Glutamatergic neuron (in vitro differentiated cells): ENCODE data around the gene KIF15. TPM values are rescaled to one million over a fixed set of nuclear protein-coding genes. Genes with fewer than 3 reads are reported as not detected.
A peak's percentile ranks its signal among the peaks of the same experiment; 100 is the strongest.
"Not testable (repeated sequence)": the region's sequence is repeated elsewhere in the genome, so short reads cannot be mapped to it uniquely, and the experiment has no call there.

Experiments
- DNase-seq: peaks from one replicate; pipeline ENCODE4 v3.0.0; 2022
- H3K27ac Mint-ChIP-seq: one replicate; pipeline ENCODE4 v1.8.0; 2020; ENCODE audit warnings: mild to moderate bottlenecking, mixed read lengths, inconsistent platforms; ENCODE audit not compliant: unreplicated experiment
- H3K27me3 Mint-ChIP-seq: one replicate; pipeline ENCODE4 v1.8.0; 2020; ENCODE audit warnings: mild to moderate bottlenecking, moderate library complexity, mixed read lengths, inconsistent platforms; ENCODE audit not compliant: unreplicated experiment
- H3K36me3 Mint-ChIP-seq: one replicate; pipeline ENCODE4 v1.8.0; 2020; ENCODE audit warnings: mild to moderate bottlenecking, mixed read lengths, inconsistent platforms; ENCODE audit not compliant: unreplicated experiment
- H3K4me1 Mint-ChIP-seq: one replicate; pipeline ENCODE4 v1.8.0; 2020; ENCODE audit warnings: mild to moderate bottlenecking, low read depth, mixed read lengths, inconsistent platforms; ENCODE audit not compliant: unreplicated experiment
- H3K4me3 Mint-ChIP-seq: one replicate; pipeline ENCODE4 v1.8.0; 2020; ENCODE audit warnings: mild to moderate bottlenecking, mixed read lengths, inconsistent platforms; ENCODE audit not compliant: unreplicated experiment
- H3K9me3 Mint-ChIP-seq: one replicate; pipeline ENCODE4 v1.8.0; 2020; ENCODE audit warnings: mild to moderate bottlenecking, moderate library complexity, mixed read lengths, inconsistent platforms; ENCODE audit not compliant: unreplicated experiment
- CTCF ChIP-seq: fragments of 200-600 bp; sonication (generic); IDR thresholded peaks from one replicate; pipeline ENCODE4 v1.5.0; 2021; ENCODE audit not compliant: partially characterized antibody, unreplicated experiment
- total RNA-seq: library from RNA; stranded (reverse); fragmentation: NEBNext Ultra II Directional; extraction: Animal tissue kit (Norgen Biotek cat#: 25700); gene quantifications from one replicate; pipeline ENCODE4 v1.2.1, GENCODE V29; 2021; ENCODE audit not compliant: unreplicated experiment

KIF15 gene
- total RNA-seq, 1 donor from 2014 or later = 5.8 TPM

- Mint-ChIP-seq H3K9me3 (no peaks in the 10 kb centered on the region), H3K36me3 (peaks cover 14% of the 10 kb centered on the region)
Measured at GRCh38 chr3:44833394-44833793, 71.8 kb downstream of the KIF15 start.

GRCh38 chr3:44835684-44836083 is 74.1 kb downstream of the KIF15 start:
- Mint-ChIP-seq H3K36me3 (peaks cover 14% of the 10 kb centered on the region), H3K4me3 (no peak overlapping the region), H3K27ac (no peak overlapping the region)

More at GRCh38 chr3:44833394-44833793, 71.8 kb downstream of the KIF15 start:
- H3K27ac Mint-ChIP-seq = peak overlapping the region; percentile 33
- no peaks in the 10 kb centered on the region for H3K27me3 Mint-ChIP-seq
- no peaks in the 10 kb centered on the region for H3K4me1 Mint-ChIP-seq
- no peak for TF ChIP-seq CTCF
- H3K4me3 Mint-ChIP-seq = no peak overlapping the region
- DNase-seq = no peak

GRCh38 chr3:44842376-44842775 is 80.8 kb downstream of the KIF15 start:
- DNase-seq = no peak
- Mint-ChIP-seq H3K4me1 (no peaks in the 10 kb centered on the region), H3K27ac (no peak overlapping the region), H3K27me3 (no peaks in the 10 kb centered on the region), H3K9me3 (no peaks in the 10 kb centered on the region), H3K36me3 (no peaks in the 10 kb centered on the region), H3K4me3 (no peak overlapping the region)
- no peak for TF ChIP-seq CTCF

More at GRCh38 chr3:44835684-44836083, 74.1 kb downstream of the KIF15 start:
- H3K27me3 Mint-ChIP-seq = no peaks in the 10 kb centered on the region
- no peaks in the 10 kb centered on the region for H3K4me1 Mint-ChIP-seq
- H3K9me3 Mint-ChIP-seq = no peaks in the 10 kb centered on the region
- no peak for TF ChIP-seq CTCF
- no peak for DNase-seq

GRCh38 chr3:44845528-44846520 is 84.2 kb downstream of the KIF15 start:
- DNase-seq = no peak
- no peaks in the 10 kb centered on the region for H3K4me1 Mint-ChIP-seq
- no peak overlapping the region for H3K27ac Mint-ChIP-seq
- no peak for TF ChIP-seq CTCF
- H3K4me3 Mint-ChIP-seq = no peak overlapping the region
- no peaks in the 10 kb centered on the region for H3K9me3 Mint-ChIP-seq
- H3K27me3 Mint-ChIP-seq = no peaks in the 10 kb centered on the region
- H3K36me3 Mint-ChIP-seq = no peaks in the 10 kb centered on the region

- Mint-ChIP-seq H3K36me3 (no peaks in the 10 kb centered on the region), H3K9me3 (no peaks in the 10 kb centered on the region), H3K4me1 (no peaks in the 10 kb centered on the region), H3K27me3 (no peaks in the 10 kb centered on the region), H3K4me3 (no peak overlapping the region), H3K27ac (no peak overlapping the region)
- TF ChIP-seq CTCF = no peak
- DNase-seq = no peak
Measured at GRCh38 chr3:44848634-44849033, 87.0 kb downstream of the KIF15 start.

GRCh38 chr3:44856663-44857062 is 95.1 kb downstream of the KIF15 start:
- DNase-seq, H3K36me3 Mint-ChIP-seq, H3K27me3 Mint-ChIP-seq, H3K4me1 Mint-ChIP-seq, H3K27ac Mint-ChIP-seq, H3K9me3 Mint-ChIP-seq, H3K4me3 Mint-ChIP-seq: not testable (repeated sequence)
